NCI-H460 (cell line): ENCODE measurements around the gene EIF2B5. TPM values are rescaled to one million over a fixed set of nuclear protein-coding genes. Genes with fewer than 3 reads are reported as not detected.

Source experiments
- DNase-seq: peaks from one replicate; pipeline ENCODE4 v3.0.0-alpha.2; 2016; ENCODE audit warnings: low read depth; ENCODE audit errors: extremely low read depth
- small RNA-seq, 2 experiments: library from RNA; depleted of rRNA; stranded (forward); fragments of <200 nt; gene quantifications; one replicate each; pipeline ENCODE3, GENCODE V24; 2014
- total RNA-seq: library from RNA; depleted of rRNA; stranded (reverse); fragments of >200 nt; shearing (Covaris generic); gene quantifications from 2 replicates; pipeline ENCODE4 v1.2.3, GENCODE V29; 2014; rRNA removed

The EIF2B5 gene
- total RNA-seq, 1 experiment from 2014 or later = 33.3 TPM

GRCh38 chr3:184189421-184189820 lies 54.3 kb downstream of the EIF2B5 start:
- no peak for DNase-seq

DNA sequence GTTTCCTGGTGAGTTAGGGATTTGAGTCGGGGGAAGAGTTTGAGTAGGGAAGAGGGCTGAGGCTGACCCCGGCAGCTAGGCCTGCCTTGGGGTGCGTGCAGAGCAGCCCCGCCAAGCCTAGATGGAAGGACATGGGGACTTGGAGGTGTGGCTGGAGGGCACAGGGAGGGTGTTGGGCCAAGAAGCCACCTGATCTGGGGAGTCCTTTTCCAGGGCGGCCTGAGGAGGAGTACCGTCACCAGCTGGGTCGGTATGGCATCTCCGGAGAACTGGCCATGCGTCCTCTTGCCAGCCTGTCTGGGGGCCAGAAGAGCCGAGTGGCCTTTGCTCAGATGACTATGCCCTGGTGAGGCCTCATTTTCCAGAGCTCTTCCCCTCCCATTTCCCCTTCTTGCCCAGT lies 57.7 kb downstream of the EIF2B5 start:
- DNase-seq = no peak

- no peak for DNase-seq
Measured at GRCh38 chr3:184193991-184194539, 58.9 kb downstream of the EIF2B5 start.

Small RNA genes lying within 50 kb of the gene (small RNA-seq; reads per million reads assigned to genes)
- 0 reads per million in 2 experiments for gene RF00019

Other genes starting within 250 kb of the EIF2B5 start
- 7.0 and 9.4 TPM in 2 replicates for gene ABCC5, start 117.5 kb upstream of the EIF2B5 start, total RNA-seq
- gene HTR3D, start 103.6 kb upstream of the EIF2B5 start, total RNA-seq = not detected in 2 replicates
- not detected in 2 replicates for gene HTR3C, start 82.3 kb upstream of the EIF2B5 start, total RNA-seq
- not detected in 2 replicates for gene HTR3E, start 38.3 kb upstream of the EIF2B5 start, total RNA-seq
- 16.1 and 19.4 TPM in 2 replicates for gene DVL3, start 20.0 kb downstream of the EIF2B5 start, total RNA-seq
- gene AP2M1, start 39.5 kb downstream of the EIF2B5 start, total RNA-seq = 110 and 117 TPM in 2 replicates
- 21.1 and 25.4 TPM in 2 replicates for gene ABCF3, start 50.8 kb downstream of the EIF2B5 start, total RNA-seq
- gene VWA5B2, start 94.2 kb downstream of the EIF2B5 start, total RNA-seq = 0.35 TPM in 1 of 2 replicates, not detected in the other
- gene ALG3, start 113.6 kb downstream of the EIF2B5 start, total RNA-seq = 50.7 and 52.9 TPM in 2 replicates
- gene EEF1AKMT4, start 114.3 kb downstream of the EIF2B5 start, total RNA-seq = 15.1 and 15.8 TPM in 2 replicates
- 0.23 TPM in 1 of 2 replicates, not detected in the other for gene CAMK2N2, start 126.2 kb downstream of the EIF2B5 start, total RNA-seq
- not detected in 2 replicates for gene ECE2, start 140.7 kb downstream of the EIF2B5 start, total RNA-seq
- 140 and 164 TPM in 2 replicates for gene PSMD2, start 163.9 kb downstream of the EIF2B5 start, total RNA-seq
- gene EIF4G1, start 179.2 kb downstream of the EIF2B5 start, total RNA-seq = 160 and 178 TPM in 2 replicates
- gene FAM131A, start 202.2 kb downstream of the EIF2B5 start, total RNA-seq = 10.7 and 12.6 TPM in 2 replicates
- 4.9 and 6.2 TPM in 2 replicates for gene CLCN2, start 226.2 kb downstream of the EIF2B5 start, total RNA-seq
- 98.8 and 101 TPM in 2 replicates for gene POLR2H, start 226.4 kb downstream of the EIF2B5 start, total RNA-seq
- not detected in 2 replicates for gene THPO, start 242.8 kb downstream of the EIF2B5 start, total RNA-seq
- 0.07 TPM in 1 of 2 replicates, not detected in the other for gene CHRD, start 244.7 kb downstream of the EIF2B5 start, total RNA-seq